ENCODE data around the gene AUTS2. TPM values are rescaled to one million over a fixed set of nuclear protein-coding genes. Genes with fewer than 3 reads are reported as not detected.
A peak's percentile ranks its signal among the peaks of the same experiment; 100 is the strongest.

The AUTS2 gene
- polyA plus RNA-seq, 4 donors = 69.8 to 109 (median 76.8) TPM

GRCh38 chr7:70142247-70142932 lies 544.1 kb downstream of the AUTS2 start:
- DNase-seq (ENCODE audit: low read depth in 4 of 4, low spot score in 3 of 4) = no peak

- peak; percentile 44 to 70 (median 55) for DNase-seq (ENCODE audit: low read depth in 4 of 4, low spot score in 3 of 4)
Observed at GRCh38 chr7:70143075-70144044, 545.1 kb downstream of the AUTS2 start.

GRCh38 chr7:70148997-70149396 lies 550.7 kb downstream of the AUTS2 start:
- DNase-seq (ENCODE audit: low read depth in 4 of 4, low spot score in 3 of 4) = no peak

- no peak for DNase-seq (ENCODE audit: low read depth in 4 of 4, low spot score in 3 of 4)
Observed at GRCh38 chr7:70152313-70152712, 554.0 kb downstream of the AUTS2 start.

GRCh38 chr7:70153933-70154332 lies 555.7 kb downstream of the AUTS2 start:
- no peak for DNase-seq (ENCODE audit: low read depth in 4 of 4, low spot score in 3 of 4)

- no peak for DNase-seq (ENCODE audit: low read depth in 4 of 4, low spot score in 3 of 4)
Observed at GRCh38 chr7:70154521-70155180, 556.4 kb downstream of the AUTS2 start.

GRCh38 chr7:70156057-70156456 lies 557.8 kb downstream of the AUTS2 start:
- no peak for DNase-seq (ENCODE audit: low read depth in 4 of 4, low spot score in 3 of 4)

- DNase-seq (ENCODE audit: low read depth in 4 of 4, low spot score in 3 of 4) = no peak
Observed at GRCh38 chr7:70159121-70159520, 560.8 kb downstream of the AUTS2 start.

GRCh38 chr7:70165477-70166170 lies 567.3 kb downstream of the AUTS2 start:
- DNase-seq (ENCODE audit: low read depth in 4 of 4, low spot score in 3 of 4) = no peak

GRCh38 chr7:70171369-70171920 lies 573.2 kb downstream of the AUTS2 start:
- no peak for DNase-seq (ENCODE audit: low read depth in 4 of 4, low spot score in 3 of 4)

- no peak for DNase-seq (ENCODE audit: low read depth in 4 of 4, low spot score in 3 of 4)
Observed at GRCh38 chr7:70177166-70177565, 578.9 kb downstream of the AUTS2 start.

- no peak for DNase-seq (ENCODE audit: low read depth in 4 of 4, low spot score in 3 of 4)
Observed at GRCh38 chr7:70178211-70178610, 579.9 kb downstream of the AUTS2 start.

GRCh38 chr7:70178787-70179186 lies 580.5 kb downstream of the AUTS2 start:
- no peak for DNase-seq (ENCODE audit: low read depth in 4 of 4, low spot score in 3 of 4)

GRCh38 chr7:70182521-70182920 lies 584.2 kb downstream of the AUTS2 start:
- DNase-seq (ENCODE audit: low read depth in 4 of 4, low spot score in 3 of 4) = no peak

GRCh38 chr7:70183278-70183677 lies 585.0 kb downstream of the AUTS2 start:
- DNase-seq (ENCODE audit: low read depth in 4 of 4, low spot score in 3 of 4) = peak in 2 of 4 donors; percentile 8 to 25

- DNase-seq (ENCODE audit: low read depth in 4 of 4, low spot score in 3 of 4) = no peak
Observed at GRCh38 chr7:70188901-70189650, 590.8 kb downstream of the AUTS2 start.

- DNase-seq (ENCODE audit: low read depth in 4 of 4, low spot score in 3 of 4) = no peak
Observed at GRCh38 chr7:70189776-70190175, 591.5 kb downstream of the AUTS2 start.

GRCh38 chr7:70190281-70190680 lies 592.0 kb downstream of the AUTS2 start:
- DNase-seq (ENCODE audit: low read depth in 4 of 4, low spot score in 3 of 4) = no peak

GRCh38 chr7:70193514-70193913 lies 595.2 kb downstream of the AUTS2 start:
- DNase-seq (ENCODE audit: low read depth in 4 of 4, low spot score in 3 of 4) = no peak

All from left renal pelvis (tissue), 4 donors.